Stimulated activated CD4-positive, alpha-beta T cell treated with anti-CD3 and anti-CD28 coated beads, Interleukin-12 subunit alpha, Interleukin-12 subunit beta, amount 100 ng/mL, for 4 hours (primary cell): ENCODE results near the gene CPLANE1.
"Not testable (repeated sequence)": the region's sequence is repeated elsewhere in the genome, so short reads cannot be mapped to it uniquely, and the experiment has no call there.

ENCODE experiments used
- DNase-seq: peaks from one replicate; pipeline ENCODE4 v3.0.0-alpha.2; 2020

Gene CPLANE1

GRCh38 chr5:37112383-37112991 lies 136.7 kb downstream of the CPLANE1 start:
- DNase-seq: no peak

GRCh38 chr5:37111426-37112382 lies 137.5 kb downstream of the CPLANE1 start:
- DNase-seq: no peak

GRCh38 chr5:37110135-37110534 lies 139.0 kb downstream of the CPLANE1 start:
- no peak for DNase-seq

- no peak for DNase-seq
These were observed 139.8 kb downstream of the CPLANE1 start for GRCh38 chr5:37109338-37109737.

GRCh38 chr5:37103302-37103701 lies 145.9 kb downstream of the CPLANE1 start:
- no peak for DNase-seq

- not testable (repeated sequence) for DNase-seq
These were observed 149.9 kb downstream of the CPLANE1 start for GRCh38 chr5:37099267-37099666.

- DNase-seq: not testable (repeated sequence)
These were observed 155.4 kb downstream of the CPLANE1 start for GRCh38 chr5:37093795-37094194.

GRCh38 chr5:37090781-37091180 lies 158.4 kb downstream of the CPLANE1 start:
- DNase-seq: no peak

- no peak for DNase-seq
These were observed 159.0 kb downstream of the CPLANE1 start for GRCh38 chr5:37090123-37090726.

GRCh38 chr5:37088009-37088408 lies 161.2 kb downstream of the CPLANE1 start:
- DNase-seq: no peak

GRCh38 chr5:37086466-37087173 lies 162.6 kb downstream of the CPLANE1 start:
- no peak for DNase-seq

- DNase-seq: not testable (repeated sequence)
These were observed 163.2 kb downstream of the CPLANE1 start for GRCh38 chr5:37086026-37086425.

GRCh38 chr5:37082977-37083376 lies 166.2 kb downstream of the CPLANE1 start:
- DNase-seq: not testable (repeated sequence)

- DNase-seq: no peak
These were observed 168.5 kb downstream of the CPLANE1 start for GRCh38 chr5:37080697-37081096.

- DNase-seq: no peak
These were observed 172.0 kb downstream of the CPLANE1 start for GRCh38 chr5:37077146-37077545.

- no peak for DNase-seq
These were observed 173.7 kb downstream of the CPLANE1 start for GRCh38 chr5:37075399-37075950.

GRCh38 chr5:37071901-37072581 lies 177.1 kb downstream of the CPLANE1 start:
- no peak for DNase-seq

- no peak for DNase-seq
These were observed 177.7 kb downstream of the CPLANE1 start for GRCh38 chr5:37071487-37071886.

- DNase-seq: no peak
These were observed 184.7 kb downstream of the CPLANE1 start for GRCh38 chr5:37064442-37064841.

GRCh38 chr5:37063739-37064138 lies 185.4 kb downstream of the CPLANE1 start:
- DNase-seq: no peak

- DNase-seq: no peak
These were observed 189.1 kb downstream of the CPLANE1 start for GRCh38 chr5:37060030-37060429.

- DNase-seq: no peak
These were observed 192.4 kb downstream of the CPLANE1 start for GRCh38 chr5:37056762-37057161.
